Measurements from ENCODE around the gene SH3BP4.

The SH3BP4 gene

DNA sequence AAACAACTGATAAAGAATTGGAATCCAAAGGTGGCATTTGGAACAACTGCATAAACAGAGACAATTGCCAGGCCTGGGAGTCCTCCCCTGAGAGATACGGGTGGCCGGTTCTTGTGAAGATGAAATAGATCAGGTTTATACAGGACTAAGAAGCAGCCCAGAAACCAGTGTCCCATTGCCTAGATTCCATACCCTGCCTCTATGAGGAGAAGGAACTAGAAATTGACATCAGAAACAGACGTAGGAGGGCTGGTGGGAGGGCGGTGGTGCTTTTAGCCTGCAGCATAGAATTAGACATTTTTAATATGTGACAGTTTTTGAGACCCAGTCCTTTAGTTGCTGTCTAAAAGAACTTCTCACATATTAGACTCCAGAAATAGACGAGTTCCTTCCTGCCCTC, 11.8 kb upstream of the SH3BP4 start:
- FAIRE-seq (no peak), DNase-seq (ENCODE audit: insufficient read length, low spot score) (no peak)

DNA sequence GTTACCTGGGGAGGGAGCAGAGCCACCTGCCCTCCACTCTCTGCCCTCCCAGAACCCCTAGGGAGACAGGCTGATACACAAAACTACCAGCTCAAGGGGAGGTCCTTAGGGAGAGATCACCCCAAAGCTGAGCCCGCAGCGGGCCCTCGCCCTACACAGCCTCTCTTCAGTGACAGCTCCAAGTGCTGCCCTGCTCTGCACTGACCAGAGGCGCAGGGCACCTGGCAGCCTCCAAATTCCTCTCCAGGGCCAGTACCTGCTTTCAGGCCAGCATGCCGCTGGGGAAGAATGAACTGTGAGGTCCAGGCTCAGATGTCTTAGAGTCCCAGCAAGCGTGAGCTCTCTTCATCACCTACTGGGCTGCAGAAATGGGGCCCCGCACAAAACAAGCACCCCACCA, 11.3 kb upstream of the SH3BP4 start:
- DNase-seq (ENCODE audit: insufficient read length, low spot score) = no peak
- FAIRE-seq = no peak

- DNase-seq (ENCODE audit: insufficient read length, low spot score) (no peak), FAIRE-seq (no peak)
Measured at GRCh38 chr2:234945339-234945873, 6.4 kb upstream of the SH3BP4 start.

DNA sequence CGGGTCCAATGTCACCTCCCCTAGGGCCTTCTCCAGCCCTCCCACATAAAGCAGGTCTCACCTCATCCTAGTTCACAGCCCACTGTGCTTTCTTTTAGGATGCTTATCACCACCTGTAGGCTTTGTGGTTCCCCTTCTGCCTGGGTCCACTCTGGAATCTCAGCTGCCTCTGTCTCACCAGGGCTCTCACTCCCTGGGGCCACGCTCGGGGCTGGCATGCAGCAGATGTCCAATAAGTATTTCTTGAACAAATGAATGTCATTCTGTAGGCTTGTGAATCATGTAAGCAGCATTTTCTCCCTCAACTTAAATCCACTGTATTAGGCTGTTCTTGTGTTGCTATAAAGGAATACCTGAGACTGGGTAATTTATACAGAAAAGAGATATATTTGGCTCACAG, 4.3 kb upstream of the SH3BP4 start:
- DNase-seq (ENCODE audit: insufficient read length, low spot score) (no peak), FAIRE-seq (no peak)

- no peak for DNase-seq (ENCODE audit: insufficient read length, low spot score)
- no peak for FAIRE-seq
Measured at GRCh38 chr2:234949762-234950434, 1.9 kb upstream of the SH3BP4 start.

GRCh38 chr2:234950435-234950729, 1.4 kb upstream of the SH3BP4 start:
- DNase-seq (ENCODE audit: insufficient read length, low spot score) = no peak
- no peak for FAIRE-seq

DNA sequence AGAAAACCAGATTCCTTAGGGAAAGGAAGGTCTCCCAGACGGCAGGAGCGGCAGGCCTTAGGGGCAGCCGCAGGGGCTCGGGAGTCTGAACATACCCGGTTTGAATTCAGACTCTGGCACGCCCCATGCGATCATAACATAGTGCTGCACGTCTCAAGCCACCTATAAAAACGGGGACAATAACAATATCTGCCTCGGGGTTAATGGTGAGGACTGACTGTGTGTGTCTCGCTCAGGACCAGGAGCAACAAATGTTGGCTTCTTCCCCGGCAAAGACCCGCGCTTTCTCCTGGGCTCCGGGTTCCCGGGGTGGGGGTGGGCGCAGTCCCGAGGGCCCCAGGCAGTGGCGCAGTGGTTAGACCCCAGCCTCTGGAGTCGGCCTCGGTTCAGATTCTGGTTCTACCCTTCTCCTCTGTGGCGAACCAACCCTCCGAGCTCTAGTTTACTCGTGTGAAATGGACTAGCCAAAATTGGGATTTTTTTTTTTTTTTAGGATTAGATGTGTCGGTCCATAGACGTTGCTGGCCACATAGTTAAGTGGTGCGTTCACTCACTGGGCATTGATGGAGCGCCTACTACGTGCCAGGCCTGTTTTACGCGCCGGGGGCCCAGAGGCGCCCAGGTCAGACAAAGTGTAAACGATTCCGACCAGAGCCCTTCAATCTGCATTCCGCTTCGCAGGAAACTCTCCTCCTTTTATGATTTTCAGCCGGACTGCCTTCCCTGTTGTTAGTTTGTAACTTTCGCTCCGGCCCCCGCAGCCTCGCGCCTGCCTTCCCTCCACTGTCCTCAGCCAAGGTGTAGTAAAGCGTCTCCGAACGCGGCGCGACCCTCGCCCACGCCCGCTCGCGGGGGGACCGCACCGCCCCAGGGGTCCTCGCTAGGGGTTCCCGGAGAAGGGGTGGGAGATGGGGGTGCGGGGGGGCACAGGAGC, 820 bp upstream of the SH3BP4 start:
- FAIRE-seq (no peak), DNase-seq (ENCODE audit: insufficient read length, low spot score) (no peak)

DNA sequence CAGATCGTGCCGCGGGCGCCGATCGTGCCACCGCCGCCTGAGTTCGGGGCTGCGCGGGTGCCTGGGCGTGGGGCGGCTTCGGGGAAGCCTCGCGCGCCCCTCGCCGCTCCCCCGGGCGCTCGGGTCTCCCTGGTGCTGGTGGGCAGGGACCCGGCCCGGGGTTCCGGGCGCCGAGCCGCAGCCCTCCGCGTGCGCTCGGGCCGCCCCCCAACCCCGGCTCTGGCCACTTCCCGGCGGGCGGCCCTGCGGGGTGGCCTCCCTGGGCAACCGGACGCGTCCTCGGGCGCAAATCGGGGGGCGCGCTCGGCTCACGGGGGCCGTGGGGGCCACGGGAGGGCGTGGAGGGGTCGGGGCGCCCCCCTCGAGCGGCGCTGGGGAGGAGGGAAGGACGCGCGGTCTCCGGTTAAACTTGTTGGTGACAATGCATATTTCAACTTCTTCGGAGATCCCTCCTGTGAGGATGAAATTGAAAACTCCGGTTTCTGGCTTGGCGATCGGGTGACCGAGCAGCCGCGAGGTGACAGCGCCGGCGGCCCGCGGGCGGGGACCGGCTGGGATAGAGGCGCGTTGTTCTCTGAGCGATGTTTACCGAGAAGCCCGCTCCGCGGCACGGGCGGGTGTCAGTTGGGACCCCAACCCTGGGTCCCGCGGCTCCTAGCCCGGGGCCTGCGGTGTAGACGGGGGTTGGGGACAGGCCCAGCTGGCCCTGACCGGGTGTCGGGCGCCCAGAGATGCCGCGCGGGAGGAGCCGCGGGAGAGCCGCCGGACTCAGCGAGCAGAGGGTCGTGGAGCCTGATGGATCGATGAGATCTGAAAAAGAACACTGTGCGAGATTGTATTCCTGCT, 676 bp downstream of the SH3BP4 start:
- FAIRE-seq (no peak), DNase-seq (ENCODE audit: insufficient read length, low spot score) (no peak)

DNA sequence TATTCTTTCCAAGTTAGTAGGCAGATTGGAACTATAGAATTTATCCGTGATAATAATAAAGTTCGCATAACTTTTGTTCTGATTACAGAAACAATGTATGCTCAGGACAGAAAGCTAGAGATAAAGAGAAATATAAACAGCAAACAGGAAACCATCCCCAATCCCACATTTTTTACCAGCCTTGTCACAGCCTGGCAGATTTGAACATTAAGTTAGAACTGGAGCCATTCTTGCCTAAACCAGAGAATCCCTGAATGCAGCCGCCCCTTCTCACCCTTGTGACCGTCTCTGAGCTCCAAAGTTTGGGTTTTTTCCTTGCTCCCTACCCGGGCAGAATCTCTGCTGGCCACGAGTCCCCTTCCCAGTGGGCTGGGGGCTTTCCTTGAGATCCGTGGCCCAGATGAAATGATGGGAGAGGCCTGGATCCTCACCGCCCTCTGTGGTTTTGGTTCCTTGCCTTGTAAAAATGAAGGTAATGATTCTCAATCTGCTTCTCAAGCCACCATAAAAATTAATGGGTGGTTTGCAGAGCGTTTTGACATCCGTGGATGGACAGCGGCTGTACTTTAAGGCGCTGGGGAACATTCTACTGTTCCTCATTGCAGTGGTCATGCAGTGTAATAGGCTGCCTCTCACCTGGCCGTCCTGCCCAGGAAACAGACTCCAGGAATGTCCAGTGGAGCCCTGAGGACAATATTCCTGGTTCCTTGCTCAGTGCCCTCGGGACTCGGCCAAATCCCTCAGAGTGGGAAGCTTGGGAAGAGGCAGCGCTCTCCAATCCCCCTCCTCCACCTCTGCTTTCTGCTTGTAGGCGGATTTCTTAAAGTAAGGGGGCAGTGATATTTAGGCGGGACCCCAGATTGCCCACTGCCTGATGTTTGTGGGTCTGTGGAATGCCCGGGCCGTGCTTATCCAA, 1.6 kb downstream of the SH3BP4 start:
- no peak for DNase-seq (ENCODE audit: insufficient read length, low spot score)
- no peak for FAIRE-seq

GRCh38 chr2:234954551-234954992, 2.8 kb downstream of the SH3BP4 start:
- DNase-seq (ENCODE audit: insufficient read length, low spot score) (no peak), FAIRE-seq (no peak)

GRCh38 chr2:234955091-234955591, 3.3 kb downstream of the SH3BP4 start:
- DNase-seq (ENCODE audit: insufficient read length, low spot score) (no peak), FAIRE-seq (no peak)

- DNase-seq (ENCODE audit: insufficient read length, low spot score) (no peak), FAIRE-seq (no peak)
Measured at GRCh38 chr2:234955971-234956509, 4.2 kb downstream of the SH3BP4 start.

DNA sequence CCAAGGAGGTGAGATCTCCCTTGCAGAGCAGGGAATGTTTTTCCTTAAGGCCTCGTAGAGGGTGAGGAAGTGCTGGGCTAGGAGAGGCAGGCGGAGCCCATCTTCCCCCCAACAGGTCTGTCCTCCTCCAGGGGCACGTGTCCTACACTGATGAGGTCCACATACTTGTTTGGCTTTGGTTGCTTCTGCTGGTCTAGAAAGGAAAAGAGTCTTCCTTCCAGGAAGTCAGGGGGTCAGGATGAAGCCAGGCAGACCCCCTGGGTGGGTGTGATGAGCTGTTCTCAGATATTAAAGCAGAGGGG, 6.0 kb downstream of the SH3BP4 start:
- FAIRE-seq = no peak
- no peak for DNase-seq (ENCODE audit: insufficient read length, low spot score)

DNA sequence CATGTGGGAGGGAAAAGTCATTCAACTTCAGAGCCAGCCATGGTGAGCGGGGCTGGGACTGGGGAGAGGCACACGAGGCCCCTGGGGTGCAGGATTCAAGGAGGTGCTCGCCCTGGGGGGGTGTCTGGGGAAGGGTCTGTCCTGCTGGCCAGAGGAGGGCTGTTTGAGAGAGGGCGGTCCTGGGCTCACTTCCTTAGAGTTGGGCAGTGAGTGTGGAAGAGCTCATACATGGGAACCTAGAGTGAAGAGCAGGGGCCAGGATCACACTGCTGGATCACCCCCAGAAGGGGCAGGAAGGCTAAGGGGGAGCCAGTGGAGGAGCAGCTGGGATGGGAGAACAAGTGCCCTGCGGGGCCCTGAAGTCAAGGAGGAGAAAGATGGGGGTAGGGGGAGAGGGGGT, 6.5 kb downstream of the SH3BP4 start:
- DNase-seq (ENCODE audit: insufficient read length, low spot score) (no peak), FAIRE-seq (no peak)

- no peak for FAIRE-seq
- DNase-seq (ENCODE audit: insufficient read length, low spot score) = no peak
Measured at GRCh38 chr2:234958746-234959395, 7.1 kb downstream of the SH3BP4 start.

- DNase-seq (ENCODE audit: insufficient read length, low spot score) = no peak
- FAIRE-seq = no peak
Measured at GRCh38 chr2:234960175-234961088, 8.6 kb downstream of the SH3BP4 start.

DNA sequence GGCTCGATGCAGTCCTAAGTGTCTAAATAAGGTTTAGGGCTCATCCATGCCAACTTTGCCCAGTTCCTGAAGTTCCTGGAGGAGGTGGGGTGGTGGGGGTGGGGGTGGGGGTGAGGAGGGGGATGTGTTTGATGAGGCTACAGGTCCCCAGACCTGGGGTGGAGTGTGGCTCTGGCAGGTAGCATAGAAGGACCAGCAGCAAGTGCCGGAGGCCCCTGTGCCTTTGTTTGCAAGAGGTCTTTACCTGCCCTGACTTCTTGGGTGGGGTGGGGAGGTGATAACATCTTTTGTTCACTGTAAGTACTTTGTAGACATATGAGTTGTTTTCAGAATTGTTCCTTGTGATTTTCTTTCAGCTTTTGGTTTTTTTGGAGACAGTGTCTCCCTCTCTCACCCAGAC, 10.0 kb downstream of the SH3BP4 start:
- FAIRE-seq (no peak), DNase-seq (ENCODE audit: insufficient read length, low spot score) (no peak)

Measured in GM19239 (cell line).